K562 (cell line): ENCODE data around the gene ENTPD8. TPM values are rescaled to one million over a fixed set of nuclear protein-coding genes. Genes with fewer than 3 reads are reported as not detected.

Experiments
- ATAC-seq: fragments of 200-7000 bp; cut with Tn5 transposase; 3 replicates; pipeline ENCODE4 v1.9.1; 2020; ENCODE audit warnings: moderate library complexity
- BruUV-seq: library from RNA; stranded (reverse); fragments of 400-500 nt; replicated peaks from 2 replicates; lab custom pipeline; 2021; lab: Mats Ljungman, UMichigan
- CTCF ChIA-PET: fragments of 300-600 bp; formaldehyde crosslinking; extraction: SDS; loops from one replicate; lab custom pipeline; 2021; ENCODE audit warnings: low intra/inter-chr PET ratio; lab: Yijun Ruan, JAX
- POLR2A ChIA-PET: fragments of 300-600, 350-650 bp; sonication (Branson Sonifier 250); formaldehyde crosslinking; extraction: SDS; loops from one replicate; lab custom pipeline; 2021; ENCODE audit warnings: antibody characterized with exemption, inconsistent platforms; lab: Yijun Ruan, JAX
- DNase-seq, 4 experiments: peaks; one replicate each; pipeline versions ENCODE4 v3.0.0 to v3.0.0-alpha.2; 2011 to 2018; ENCODE audit warnings: low spot score in 3 of 4, mixed read lengths in 3 of 4; ENCODE audit errors: extremely low read depth in 1 of 4
- FAIRE-seq: peaks from 2 replicates; lab custom pipeline; 2011; peaks lifted over from hg19 to GRCh38; lab: Jason Lieb, UNC
- H2AFZ ChIP-seq: 2 replicates; pipeline ENCODE4 v1.6.0; 2011; ENCODE audit warnings: low read depth, low read length, control low read depth, inconsistent platforms
- H3K27ac ChIP-seq: fragments of 200-600 bp; 3 replicates; pipeline ENCODE4 v1.8.0; 2011; ENCODE audit warnings: low read depth, mild to moderate bottlenecking, control low read depth, inconsistent platforms, low read length, moderate library complexity, mixed read lengths; ENCODE audit errors: extremely low read depth
- H3K27me3 ChIP-seq, 2 experiments: fragments of 300-600 bp in 1 of 2; 2 replicates in 1 of 2; 3 replicates in 1 of 2; pipeline versions ENCODE4 v1.6.0 to v1.8.0; 2011; ENCODE audit warnings: inconsistent platforms in 2 of 2, low read length in 2 of 2, mild to moderate bottlenecking in 1 of 2, mixed read lengths in 1 of 2, moderate library complexity in 1 of 2; ENCODE audit not compliant: control insufficient read depth in 2 of 2, insufficient read depth in 2 of 2
- H3K36me3 ChIP-seq: fragments of 300-600 bp; 3 replicates; pipeline ENCODE4 v1.8.0; 2011; ENCODE audit warnings: mild to moderate bottlenecking, low read length, inconsistent platforms; ENCODE audit not compliant: control insufficient read depth, insufficient read depth
- H3K4me1 ChIP-seq, 2 experiments: fragments of 200-600 bp in 1 of 2; replicated peaks in 1 of 2; 2 replicates in 1 of 2; 3 replicates in 1 of 2; pipeline versions ENCODE4 v1.5.1 to v1.8.0; 2011; ENCODE audit warnings: inconsistent platforms in 2 of 2, low read length in 2 of 2, mild to moderate bottlenecking in 1 of 2, mixed read lengths in 1 of 2, moderate library complexity in 1 of 2; ENCODE audit not compliant: control insufficient read depth in 2 of 2, insufficient read depth in 2 of 2
- H3K4me2 ChIP-seq: 2 replicates; pipeline ENCODE4 v1.6.1; 2011; ENCODE audit warnings: low read length, control low read depth, inconsistent platforms, mixed read lengths; ENCODE audit not compliant: insufficient read depth
- H3K4me3 ChIP-seq: fragments of 200-600 bp; sonication (generic), shearing (Covaris generic); 2 replicates; pipeline ENCODE4 v1.5.1; 2016; ENCODE audit warnings: control low read depth, inconsistent platforms
- H3K79me2 ChIP-seq: fragments of 200-600 bp; 3 replicates; pipeline ENCODE4 v1.8.0; 2011; ENCODE audit warnings: low read length, inconsistent platforms; ENCODE audit not compliant: control insufficient read depth, insufficient read depth
- H3K9ac ChIP-seq, 2 experiments: 2 replicates each; pipeline versions ENCODE4 v1.6.0 to v1.6.1; 2011; ENCODE audit warnings: low read depth in 2 of 2, low read length in 2 of 2, control low read depth in 1 of 2, inconsistent platforms in 1 of 2, mild to moderate bottlenecking in 1 of 2, mixed read lengths in 1 of 2; ENCODE audit not compliant: insufficient read depth in 1 of 2
- H3K9me1 ChIP-seq: one replicate; pipeline ENCODE4 v1.6.0; 2011; ENCODE audit warnings: inconsistent platforms, mild to moderate bottlenecking, low read length, moderate library complexity; ENCODE audit not compliant: control insufficient read depth, insufficient read depth
- H3K9me3 ChIP-seq: replicated peaks from 2 replicates; pipeline ENCODE4 v1.5.1; 2011; ENCODE audit warnings: low read depth, low read length, inconsistent platforms; ENCODE audit not compliant: control insufficient read depth, insufficient read depth
- H4K20me1 ChIP-seq: replicated peaks from 2 replicates; pipeline ENCODE4 v1.6.1; 2011; ENCODE audit warnings: low read length, inconsistent platforms, mixed read lengths; ENCODE audit not compliant: control insufficient read depth, insufficient read depth
- E2F1 ChIP-seq: sonication (generic); formaldehyde crosslinking; IDR thresholded peaks from 2 replicates; pipeline ENCODE4 v1.8.1; 2023; ENCODE audit warnings: mild to moderate bottlenecking, missing genetic modification reagents, moderate library complexity
- HNRNPK ChIP-seq: fragments of 200-400 bp; formaldehyde crosslinking; IDR thresholded peaks from one replicate; pipeline ENCODE4 v1.6.1; 2018; ENCODE audit warnings: mild to moderate bottlenecking, low read depth, low read length; ENCODE audit not compliant: poor library complexity, severe bottlenecking
- TFAP4 ChIP-seq: sonication (generic); formaldehyde crosslinking; IDR thresholded peaks from 2 replicates; pipeline ENCODE4 v1.8.0; 2022; ENCODE audit warnings: missing genetic modification reagents, mild to moderate bottlenecking, moderate library complexity, borderline replicate concordance
- TRIM24 ChIP-seq, 2 experiments: fragments of 450-650 bp; IDR thresholded peaks; 2 replicates each; pipeline ENCODE4 v1.6.1; 2016
- ZBTB33 ChIP-seq: sonication (generic); formaldehyde crosslinking; IDR thresholded peaks from 2 replicates; pipeline ENCODE4 v1.8.1; 2023; ENCODE audit warnings: mild to moderate bottlenecking, missing genetic modification reagents
- ZBTB34 ChIP-seq: fragments of 250-450 bp; sonication (Bioruptor Pico); IDR thresholded peaks from 2 replicates; pipeline ENCODE4 v1.8.0; 2021; ENCODE audit warnings: mild to moderate bottlenecking, moderate library complexity
- ZFP91 ChIP-seq: sonication (generic); formaldehyde crosslinking; IDR thresholded peaks from 2 replicates; pipeline ENCODE4 v1.8.0; 2022; ENCODE audit warnings: mild to moderate bottlenecking, missing genetic modification reagents
- WGBS: fragments of 100-300 bp; shearing (Covaris generic); methylation state at CpG from one replicate; pipeline ENCODE4 v1.1.6; 2016; ENCODE audit warnings: low coverage, mixed read lengths; ENCODE audit not compliant: insufficient coverage; ENCODE audit errors: missing lambda C conversion rate; 5-methylcytosine and 5-hydroxymethylcytosine counted together
- in situ Hi-C: fragments of 300-500 bp; cut with MboI; formaldehyde crosslinking; loops from 4 replicates; pipeline ENCODE4 v1.15.0; 2018; ENCODE audit warnings: inconsistent platforms, mixed read lengths
- intact Hi-C: fragments of 100-400 bp; cut with micrococcal nuclease; formaldehyde crosslinking; loops from 2 replicates; pipeline ENCODE4 v1.14.2; 2022
- polyA plus RNA-seq, 8 experiments: library from polyadenylated mRNA; depleted of rRNA in 4 of 8; stranded (reverse) in 5 of 8; unstranded in 3 of 8; fragments of >200 nt; fragmentation: Nextera tagmentation in 2 of 8; fragmentation: Illumina TruSeq in 1 of 8; extraction: Ambion mirVana in 2 of 8; extraction: Trizol in 1 of 8; gene quantifications; 2 replicates each; pipeline versions ENCODE4 v1.2.1 to v1.2.3, GENCODE V29; 2011 to 2014; ENCODE audit warnings: inconsistent platforms in 1 of 8, missing spikeins in 1 of 8
- total RNA-seq, 7 experiments: library from RNA; depleted of rRNA in 6 of 7; stranded (reverse); fragments of >200 nt in 6 of 7; fragmentation: Illumina TruSeq in 2 of 7; extraction: Trizol in 2 of 7; gene quantifications; 2 replicates each; pipeline versions ENCODE4 v1.2.1 to v1.2.3, GENCODE V29; 2011 to 2021; ENCODE audit warnings: low replicate concordance in 1 of 7

The ENTPD8 gene
- total and polyA plus RNA-seq, 9 of the 15 experiments (the other 6 are each of a cell fraction or from before 2014, with no cell fraction given) = 0.06 to 0.27 (median 0.19) TPM; not detected in 5

- no peaks in the 10 kb centered on the region for H3K9me1 ChIP-seq
- FAIRE-seq (no peak), DNase-seq (peak in 1 of 4 experiments; percentile 6), ATAC-seq (no peak)
- 0 out of 2 replicates have a peak, but pooled peaks cover 7% of the 10 kb centered on the region for H3K9me3 ChIP-seq
- no peak overlapping the region for H3K9ac ChIP-seq
- no peak overlapping the region for H3K4me2 ChIP-seq
- H2AFZ ChIP-seq = no peak overlapping the region
- WGBS = 91% methylated on average over 11 of the region's 63 CpGs
- POLR2A ChIA-PET = no interaction called here
- no peaks in the 10 kb centered on the region for H3K27me3 ChIP-seq
- no peaks in the 10 kb centered on the region for H4K20me1 ChIP-seq
- no peak overlapping the region for H3K27ac ChIP-seq
- intact Hi-C loops = no loop called here
- no peak overlapping the region for H3K4me3 ChIP-seq
- no TSS peak for BruUV-seq
- CTCF ChIA-PET = no interaction called here
- no peaks in the 10 kb centered on the region for H3K36me3 ChIP-seq
- H3K4me1 ChIP-seq = peaks cover 12 to 71% of the 10 kb centered on the region in 2 experiments
- peaks cover 21% of the 10 kb centered on the region for H3K79me2 ChIP-seq
- in situ Hi-C loops = no loop called here
- no peak for TF ChIP-seq ZBTB34
- TF ChIP-seq ZBTB33 (CRISPR knock-in tag) = peak; percentile 31; the same call in 1 of the 2 replicates
- TF ChIP-seq E2F1 = no peak
- no peak for TF ChIP-seq TFAP4 (CRISPR knock-in tag)
- TF ChIP-seq HNRNPK = no peak
- no peak for TF ChIP-seq TRIM24 (IDR thresholded peaks at IDR 0.05)
- TF ChIP-seq ZFP91 (CRISPR knock-in tag) = no peak
Measured at GRCh38 chr9:137406876-137407589, 34.1 kb downstream of the ENTPD8 start.
